ENCODE measurements around the gene NEU3.

DNA sequence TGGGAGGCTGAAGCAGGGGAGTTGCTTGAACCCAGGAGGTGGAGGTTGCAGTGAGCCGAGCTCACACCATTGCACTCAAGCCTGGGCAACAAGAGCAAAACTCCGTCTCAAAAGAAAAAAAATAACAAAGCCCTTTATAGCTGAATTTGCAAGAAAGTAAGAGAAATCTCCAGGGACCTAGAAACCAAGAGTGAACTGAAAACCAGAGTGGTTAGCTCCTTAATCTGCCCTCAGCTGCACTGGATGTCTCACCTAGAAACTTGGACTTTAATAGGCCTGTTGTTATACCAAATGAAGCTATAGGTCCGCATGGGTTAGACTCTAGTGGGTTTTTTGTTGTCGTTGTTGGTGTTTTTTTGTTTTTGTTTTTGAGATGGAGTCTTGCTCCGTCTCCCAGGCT is 4.1 kb downstream of the NEU3 start:
- TF ChIP-seq, protein P1, sequence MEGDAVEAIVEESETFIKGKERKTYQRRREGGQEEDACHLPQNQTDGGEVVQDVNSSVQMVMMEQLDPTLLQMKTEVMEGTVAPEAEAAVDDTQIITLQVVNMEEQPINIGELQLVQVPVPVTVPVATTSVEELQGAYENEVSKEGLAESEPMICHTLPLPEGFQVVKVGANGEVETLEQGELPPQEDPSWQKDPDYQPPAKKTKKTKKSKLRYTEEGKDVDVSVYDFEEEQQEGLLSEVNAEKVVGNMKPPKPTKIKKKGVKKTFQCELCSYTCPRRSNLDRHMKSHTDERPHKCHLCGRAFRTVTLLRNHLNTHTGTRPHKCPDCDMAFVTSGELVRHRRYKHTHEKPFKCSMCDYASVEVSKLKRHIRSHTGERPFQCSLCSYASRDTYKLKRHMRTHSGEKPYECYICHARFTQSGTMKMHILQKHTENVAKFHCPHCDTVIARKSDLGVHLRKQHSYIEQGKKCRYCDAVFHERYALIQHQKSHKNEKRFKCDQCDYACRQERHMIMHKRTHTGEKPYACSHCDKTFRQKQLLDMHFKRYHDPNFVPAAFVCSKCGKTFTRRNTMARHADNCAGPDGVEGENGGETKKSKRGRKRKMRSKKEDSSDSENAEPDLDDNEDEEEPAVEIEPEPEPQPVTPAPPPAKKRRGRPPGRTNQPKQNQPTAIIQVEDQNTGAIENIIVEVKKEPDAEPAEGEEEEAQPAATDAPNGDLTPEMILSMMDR (IDR thresholded peaks at IDR 0.05), result no peak
- TF ChIP-seq POLR2AphosphoS5 (IDR thresholded peaks at IDR 0.05), result no peak

Data from upper lobe of left lung (tissue), 4 donors.